ENCODE results near the gene MAP3K5. TPM values are rescaled to one million over a fixed set of nuclear protein-coding genes. Genes with fewer than 3 reads are reported as not detected.
"Not testable (repeated sequence)": the region's sequence is repeated elsewhere in the genome, so short reads cannot be mapped to it uniquely, and the experiment has no call there.

Gene MAP3K5
- total RNA-seq, 1 donor from 2014 or later, result 21.6 TPM

DNA sequence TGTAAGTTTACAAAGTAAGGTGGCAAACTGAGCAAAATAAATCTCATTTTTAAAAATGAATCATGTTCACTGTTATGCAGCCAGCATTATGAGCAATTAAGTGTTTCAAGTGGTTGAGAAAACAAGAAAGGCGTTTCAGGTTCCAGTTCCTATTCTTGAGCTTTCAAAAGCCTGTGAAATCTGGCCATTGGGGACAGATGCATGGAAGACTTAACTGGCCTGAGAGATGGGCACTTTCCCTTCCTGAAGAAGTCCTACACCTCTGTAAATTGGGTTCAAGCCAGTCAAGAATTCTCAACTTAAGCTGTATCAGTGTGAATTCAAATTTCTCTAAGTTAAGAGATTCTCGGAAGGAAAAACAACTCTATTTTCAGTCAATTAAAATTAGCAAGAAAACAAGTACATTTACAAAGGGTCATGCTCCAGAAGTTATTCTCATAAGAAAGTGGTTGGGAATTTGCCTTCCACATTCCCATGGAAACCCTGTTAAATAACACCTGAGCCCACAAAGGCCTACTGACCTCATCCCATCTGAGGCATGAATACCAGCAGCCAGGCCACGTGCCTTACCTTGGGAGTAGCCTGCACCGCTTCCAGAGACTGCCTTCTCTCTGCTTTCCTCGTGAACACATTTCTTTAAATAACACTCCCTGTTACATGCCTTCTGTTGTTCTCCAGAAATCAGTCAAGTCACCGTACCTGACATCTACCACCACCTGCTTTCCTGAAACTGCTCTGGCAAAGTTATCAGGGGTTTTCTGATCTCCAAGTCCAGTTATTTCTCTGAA, 19.4 kb downstream of the MAP3K5 start:
- peak; percentile 97 for DNase-seq (ENCODE audit: low read depth)

DNA sequence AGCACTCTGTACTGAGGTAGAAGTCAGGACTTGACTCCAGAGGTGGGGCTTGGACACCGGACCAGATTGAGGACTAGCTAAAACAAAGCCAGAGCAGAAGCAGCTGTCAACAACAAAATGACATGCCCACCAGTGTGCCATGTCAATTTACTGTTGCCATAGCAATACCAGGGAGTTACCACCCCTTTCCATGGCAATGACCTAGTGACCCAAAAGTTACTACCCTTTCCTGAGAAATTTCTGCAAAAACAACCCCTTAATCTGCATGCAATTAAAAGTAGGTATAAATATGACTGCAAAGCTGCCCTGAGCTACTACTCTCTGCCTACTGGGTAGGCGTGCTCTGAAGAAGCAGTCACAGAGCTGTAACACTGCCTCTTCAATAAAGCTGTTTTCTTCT, 21.0 kb downstream of the MAP3K5 start:
- no peak for DNase-seq (ENCODE audit: low read depth)

DNA sequence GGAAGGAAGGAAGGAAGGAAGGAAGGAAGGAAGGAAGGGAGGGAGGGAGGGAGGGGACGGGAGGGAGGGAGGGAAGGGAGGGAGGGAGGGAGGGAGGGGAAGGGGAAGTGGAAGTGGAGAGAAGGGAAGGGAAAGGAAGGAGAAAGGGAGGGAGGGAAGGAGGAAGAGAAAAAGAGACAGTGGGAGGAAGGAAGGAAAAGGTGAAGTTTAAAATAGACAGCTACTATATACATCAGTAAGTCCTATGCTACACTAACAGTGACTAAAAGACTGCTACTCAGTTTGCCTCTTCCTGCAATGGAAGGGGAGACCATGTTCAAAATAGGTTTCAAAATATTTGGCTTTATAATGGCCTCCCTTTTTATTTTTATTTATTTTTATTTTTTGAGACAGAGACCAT, 22.5 kb downstream of the MAP3K5 start:
- no peak for DNase-seq (ENCODE audit: low read depth)

DNA sequence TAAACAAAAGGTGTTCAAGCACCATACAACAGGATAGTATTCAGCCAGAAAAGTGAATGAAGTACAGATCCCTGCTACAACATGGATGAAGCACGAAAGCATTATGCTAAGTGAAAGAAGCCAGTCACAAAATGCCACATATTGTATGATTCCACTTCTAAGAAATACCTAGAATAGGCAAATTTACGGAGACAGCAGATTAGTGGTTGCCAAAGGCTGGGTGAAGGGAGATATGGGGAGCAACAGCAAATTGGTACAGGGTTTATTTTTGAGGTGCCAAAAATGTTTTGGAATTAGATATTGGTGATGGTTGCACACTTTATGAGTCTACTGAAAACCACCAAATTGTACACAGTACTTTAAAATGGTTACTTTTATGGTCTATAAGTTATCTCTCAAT, 23.2 kb downstream of the MAP3K5 start:
- no peak for DNase-seq (ENCODE audit: low read depth)

DNA sequence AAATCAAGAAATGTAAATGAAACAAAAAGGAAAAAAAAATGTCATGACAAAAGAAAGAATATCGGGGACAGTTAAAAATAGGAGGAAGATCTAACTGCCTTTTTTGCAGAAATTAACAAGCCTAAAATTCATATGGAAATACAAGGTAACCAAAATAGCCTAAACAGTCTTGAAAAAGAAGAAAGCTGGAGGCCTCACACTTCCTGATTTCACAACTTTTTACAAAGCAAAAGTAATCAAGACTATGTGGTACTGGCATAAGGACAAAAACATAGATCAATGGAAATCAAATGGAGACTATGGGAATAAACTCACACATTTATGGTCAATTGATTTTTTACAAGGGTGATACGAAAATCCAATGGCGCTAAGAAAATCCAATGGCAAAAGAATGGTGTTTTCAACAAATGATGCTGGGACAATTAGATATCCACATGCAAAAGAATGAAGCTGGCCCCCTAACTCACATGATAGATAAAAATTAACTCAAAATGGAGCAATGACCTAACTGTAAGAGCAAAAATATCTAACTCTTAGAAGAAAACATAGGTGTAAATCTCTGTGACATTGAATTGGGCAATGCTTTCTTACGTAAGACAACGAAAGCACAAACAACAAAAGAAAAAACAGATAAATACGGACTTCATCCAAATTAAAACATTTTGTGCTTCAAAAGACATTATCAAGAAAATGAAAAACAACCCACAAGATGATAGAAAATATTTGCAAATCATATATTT, 24.5 kb downstream of the MAP3K5 start:
- peak; percentile 71 for DNase-seq (ENCODE audit: low read depth)

DNA sequence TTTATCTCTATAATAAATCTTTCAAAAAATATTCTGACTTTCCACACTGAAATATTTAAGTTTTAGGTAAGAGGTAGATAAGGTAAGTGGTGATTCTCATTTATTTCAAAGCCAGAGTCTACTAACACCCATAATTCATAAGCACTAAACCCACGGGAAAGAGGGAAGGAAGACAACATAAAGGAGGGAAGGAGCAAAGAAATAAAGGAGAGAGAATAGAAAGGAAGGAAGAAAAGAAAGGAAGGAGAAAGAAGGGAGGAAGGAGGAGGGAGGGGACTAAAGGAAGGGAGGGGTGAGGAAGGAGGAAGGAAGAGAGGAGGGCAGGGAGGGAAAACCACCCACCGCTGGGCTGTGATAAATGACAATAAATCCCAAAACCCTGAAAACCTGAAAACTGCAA, 25.2 kb downstream of the MAP3K5 start:
- no peak for DNase-seq (ENCODE audit: low read depth)

DNA sequence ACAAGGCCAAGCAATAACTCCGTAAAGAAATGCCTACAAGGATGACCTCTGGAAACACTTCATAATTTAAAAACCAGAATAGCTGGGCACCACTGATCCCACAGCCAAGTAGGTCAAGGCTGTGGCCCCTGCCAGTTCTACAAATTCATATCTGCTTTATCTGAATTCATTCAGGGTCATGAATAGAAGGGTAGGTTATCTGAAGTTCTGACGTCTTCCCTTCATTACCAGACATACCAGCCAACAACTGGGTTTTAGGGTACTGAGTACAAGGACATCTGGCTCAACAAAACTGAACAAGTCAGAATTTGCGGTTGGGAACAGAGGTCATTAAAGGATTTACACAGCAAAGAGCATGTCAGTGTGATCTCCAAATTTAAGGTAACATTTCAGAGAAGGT, 26.0 kb downstream of the MAP3K5 start:
- DNase-seq (ENCODE audit: low read depth), result no peak

DNA sequence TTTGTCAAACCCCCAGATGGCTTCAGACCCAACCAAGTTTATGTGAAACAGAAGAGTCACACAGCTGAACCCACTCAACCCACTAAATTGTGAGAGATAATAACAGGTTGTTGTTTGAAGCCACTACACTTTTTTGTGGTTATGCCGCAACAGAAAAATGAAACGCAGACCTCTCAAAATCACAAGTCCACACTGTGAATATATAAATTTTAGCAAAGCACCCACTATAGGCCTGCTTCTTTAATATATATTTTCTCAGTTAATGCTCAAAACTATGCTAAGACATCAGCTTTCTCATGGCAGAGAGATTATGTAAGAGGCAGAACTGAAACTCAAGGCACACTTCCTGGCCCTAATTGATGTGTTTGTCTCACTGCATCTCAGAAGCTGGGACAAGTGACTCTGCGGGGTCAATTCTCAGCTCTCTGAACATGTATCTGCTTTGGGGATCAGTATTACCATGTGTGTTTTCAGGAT, 27.7 kb downstream of the MAP3K5 start:
- DNase-seq (ENCODE audit: low read depth), result no peak

DNA sequence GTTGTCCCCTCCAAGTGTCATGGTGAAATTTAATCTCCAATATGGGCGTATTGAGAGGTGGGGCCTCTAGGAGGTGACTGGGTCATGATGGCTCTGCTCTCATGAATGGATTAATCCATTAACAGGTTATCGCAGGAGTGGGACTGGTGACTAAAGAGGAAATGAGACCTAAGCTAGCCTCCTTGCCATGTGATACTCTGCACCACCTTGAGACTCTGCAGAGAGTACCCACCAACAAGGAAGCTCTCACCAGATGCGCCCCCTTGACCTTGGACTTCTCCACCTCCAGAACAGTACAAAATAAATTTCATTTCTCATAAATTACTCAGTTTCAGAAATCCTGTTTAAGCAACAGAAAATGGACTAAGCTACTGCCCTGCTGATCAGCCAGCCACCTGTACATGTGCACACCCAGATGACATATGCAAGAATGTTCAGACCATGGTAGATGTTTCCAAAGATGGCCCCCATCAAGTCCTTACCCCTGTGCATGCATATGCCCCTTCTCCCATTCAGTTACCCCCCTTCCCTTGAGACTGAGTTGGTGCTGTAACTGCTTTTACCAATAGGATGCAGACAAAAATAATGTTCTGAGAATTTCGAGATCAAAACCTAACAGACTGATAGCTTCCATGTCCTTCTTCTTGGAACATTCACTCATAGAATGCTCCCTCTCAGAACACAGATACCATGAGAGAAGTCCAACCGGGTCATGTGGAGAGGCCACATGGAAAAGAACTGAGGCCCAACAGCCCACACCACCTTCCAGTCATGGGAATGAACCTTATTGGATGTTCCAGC, 28.4 kb downstream of the MAP3K5 start:
- DNase-seq (ENCODE audit: low read depth), result no peak

DNA sequence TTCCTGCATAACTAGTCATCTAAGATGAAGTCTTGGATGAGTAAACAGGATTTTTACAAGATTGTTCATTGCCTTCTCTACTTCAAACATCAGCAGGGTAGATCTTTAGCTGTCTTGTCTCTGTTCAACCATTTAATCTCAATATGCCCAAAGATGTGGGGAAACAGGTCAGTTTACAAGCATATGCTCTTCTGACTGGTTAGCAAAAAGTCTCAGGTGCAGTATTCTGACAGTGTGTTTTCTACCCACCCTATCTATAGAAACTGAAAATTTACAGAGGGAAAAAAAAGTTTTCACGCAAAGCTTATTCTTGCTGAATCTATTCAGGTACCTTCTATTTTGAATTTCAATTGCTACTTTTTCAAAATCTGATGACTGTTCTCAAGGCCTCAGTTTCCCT, 29.0 kb downstream of the MAP3K5 start:
- no peak for DNase-seq (ENCODE audit: low read depth)

DNA sequence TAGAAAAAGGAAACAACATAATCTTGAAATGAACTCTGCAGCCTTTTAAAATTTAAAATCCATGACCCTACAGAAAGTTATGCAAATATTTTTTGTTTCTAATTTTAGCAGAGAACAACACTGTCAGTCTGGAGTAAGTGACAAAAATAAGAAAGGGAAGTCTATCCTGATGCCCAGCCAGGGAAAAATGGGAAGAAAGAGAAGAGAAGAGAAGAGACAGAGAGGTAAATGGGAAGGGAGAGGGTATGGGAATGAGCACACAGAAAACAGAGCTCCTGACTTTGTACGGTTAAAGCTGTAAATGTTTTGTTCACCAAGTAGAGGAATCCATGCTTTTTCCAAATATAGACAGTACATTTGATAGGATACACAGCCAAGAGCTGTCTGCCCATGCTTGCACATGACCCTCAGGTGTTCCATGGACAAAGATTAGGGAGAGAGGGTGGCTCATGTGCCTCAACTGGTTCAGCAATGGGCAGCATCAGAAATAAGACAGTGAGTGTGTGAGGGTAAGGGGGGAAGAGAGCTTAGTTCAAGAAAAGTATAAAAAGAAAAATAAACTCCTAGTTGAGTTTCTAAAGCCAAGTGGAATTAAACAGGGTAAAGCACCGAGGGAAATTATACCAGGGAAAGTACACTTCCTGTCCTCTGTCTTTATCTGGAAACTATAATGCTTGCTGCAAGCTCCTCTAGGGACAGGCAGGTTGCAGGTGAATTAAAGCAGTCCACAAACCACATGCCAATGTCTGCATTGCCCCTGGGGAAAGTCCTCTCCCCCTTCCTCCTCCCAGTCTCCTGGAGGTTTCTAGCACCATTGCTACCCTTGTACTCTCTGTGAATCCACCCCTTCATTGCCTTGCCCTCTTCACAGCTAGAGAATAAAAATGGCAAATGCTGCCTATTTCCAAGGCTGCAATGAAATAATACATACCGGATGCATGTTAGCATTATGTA, 30.0 kb downstream of the MAP3K5 start:
- DNase-seq (ENCODE audit: low read depth), result no peak

DNA sequence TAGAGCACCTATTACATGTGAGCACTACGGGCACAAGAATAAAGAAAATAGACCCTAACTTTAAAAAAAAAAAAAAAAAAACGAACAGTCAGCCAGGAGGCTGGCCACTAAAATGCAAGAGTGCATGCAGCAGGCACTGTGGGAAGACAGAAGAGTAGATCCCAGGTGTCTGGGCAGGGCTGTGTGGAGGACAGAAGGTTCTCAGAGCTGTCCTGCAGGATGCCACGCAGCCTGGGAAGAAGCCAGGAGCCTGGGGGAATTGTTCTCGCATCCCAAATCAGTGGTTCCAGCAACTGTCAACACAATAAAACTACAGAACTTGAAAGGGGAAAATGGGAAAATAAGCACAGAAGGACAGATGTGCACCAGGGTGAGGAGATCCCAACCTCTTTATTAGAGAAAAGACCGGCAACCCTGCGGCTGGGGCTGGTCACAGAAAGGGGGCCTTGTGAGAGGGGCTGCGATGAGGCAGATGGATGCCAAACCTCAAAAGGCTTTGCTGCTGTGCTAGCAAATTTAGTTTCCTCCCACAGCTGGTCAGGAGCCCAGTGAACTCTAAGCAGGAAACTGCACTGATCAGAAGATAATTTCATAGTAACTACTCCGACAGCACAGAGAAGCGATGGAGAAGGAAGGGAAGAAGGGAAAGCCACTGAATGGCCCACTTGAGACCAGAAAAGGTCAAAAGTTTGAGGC, 30.9 kb downstream of the MAP3K5 start:
- DNase-seq (ENCODE audit: low read depth), result no peak

DNA sequence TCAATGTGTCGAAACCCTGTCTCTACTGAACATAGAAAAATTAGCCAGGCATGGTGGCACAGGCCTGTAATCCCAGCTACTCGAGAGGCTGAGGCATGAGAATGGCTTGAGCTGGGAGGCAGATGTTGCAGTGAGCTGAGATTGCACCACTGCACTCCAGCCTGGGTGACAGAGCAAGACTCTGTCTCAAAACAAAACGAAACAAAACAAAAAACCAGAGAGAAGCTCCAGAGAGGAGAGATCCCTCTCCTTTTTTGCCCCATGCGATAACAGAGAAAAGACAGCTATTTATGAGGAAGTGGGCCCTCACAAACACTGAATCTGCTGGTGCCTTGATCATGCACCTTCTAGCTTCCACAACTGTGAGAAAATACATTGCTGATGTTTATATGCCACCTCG, 31.5 kb downstream of the MAP3K5 start:
- DNase-seq (ENCODE audit: low read depth), result not testable (repeated sequence)

DNA sequence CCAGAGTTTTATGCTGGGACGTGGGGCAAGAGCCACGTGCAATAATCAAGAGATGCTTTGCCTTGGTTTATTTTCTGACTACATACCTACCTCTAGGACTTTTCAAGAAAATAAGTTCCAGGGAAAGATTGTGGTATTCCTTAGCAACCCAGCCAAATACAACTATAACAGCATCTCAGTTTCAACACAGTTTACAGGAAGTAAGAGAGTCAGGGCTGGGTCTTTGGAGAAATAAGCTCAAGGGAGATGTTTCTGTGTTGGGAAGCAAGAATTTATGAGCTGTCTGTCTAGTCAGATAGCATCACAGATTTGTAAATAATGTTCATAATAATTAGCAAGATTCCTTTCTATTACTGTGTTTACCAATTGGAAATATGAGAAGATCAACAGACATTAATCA, 35.1 kb downstream of the MAP3K5 start:
- peak; percentile 38 for DNase-seq (ENCODE audit: low read depth)

DNA sequence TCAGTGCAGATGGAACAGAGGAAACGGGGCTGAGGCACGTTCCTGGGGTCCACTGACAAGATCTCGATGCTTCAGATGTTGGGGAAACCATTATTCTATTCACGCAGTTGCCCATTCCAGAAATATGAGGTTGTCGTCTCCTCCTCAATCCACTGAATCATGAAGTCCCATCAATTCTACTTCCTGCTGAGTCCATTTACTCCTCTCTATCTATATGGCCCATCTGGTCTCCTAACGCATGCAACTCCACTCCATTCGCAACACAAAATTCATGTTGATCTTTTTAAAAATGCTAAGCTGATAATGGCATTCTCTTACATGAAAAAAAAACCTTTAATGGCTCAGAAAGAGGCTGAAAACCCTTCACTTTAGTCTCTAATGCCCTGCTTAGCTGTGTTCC, 37.5 kb downstream of the MAP3K5 start:
- DNase-seq (ENCODE audit: low read depth), result no peak

DNA sequence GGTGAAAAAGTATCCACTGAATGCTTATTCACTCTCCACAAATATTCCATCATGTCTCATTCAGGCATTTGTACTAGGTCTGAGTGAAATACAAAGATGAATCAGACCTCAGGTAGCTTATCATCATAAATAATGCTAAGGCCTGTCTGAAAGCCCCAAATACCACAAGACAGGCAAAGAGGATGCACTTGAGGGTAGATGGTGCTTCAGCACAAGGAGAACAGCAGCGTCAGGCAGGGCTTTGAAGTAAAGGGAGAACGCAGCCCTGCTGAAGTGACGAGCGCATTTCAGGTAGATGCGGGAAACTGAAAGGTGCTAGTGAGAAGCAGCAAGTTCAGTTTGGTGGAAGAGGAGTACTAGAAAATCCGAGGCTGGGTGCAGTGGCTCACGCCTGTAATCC, 38.7 kb downstream of the MAP3K5 start:
- no peak for DNase-seq (ENCODE audit: low read depth)

DNA sequence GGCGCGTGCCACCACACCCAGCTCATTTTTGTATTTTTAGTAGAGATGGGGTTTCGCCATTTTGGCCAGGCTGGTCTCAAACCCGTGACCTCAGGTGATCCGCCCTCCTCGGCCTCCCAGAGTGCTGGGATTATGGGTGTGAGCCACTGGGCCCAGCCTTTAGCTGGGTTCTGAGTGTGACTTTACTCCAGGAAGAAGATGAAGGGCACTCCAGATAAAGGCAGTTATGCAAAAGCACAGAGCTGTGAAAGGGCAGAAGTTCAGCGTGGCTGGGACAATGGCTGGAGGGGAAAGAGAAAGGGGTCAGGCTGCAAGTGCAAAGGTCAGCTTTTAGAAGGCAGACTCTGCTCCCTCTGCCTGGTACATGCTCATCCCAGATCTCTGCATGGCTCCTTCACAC, 39.7 kb downstream of the MAP3K5 start:
- no peak for DNase-seq (ENCODE audit: low read depth)

DNA sequence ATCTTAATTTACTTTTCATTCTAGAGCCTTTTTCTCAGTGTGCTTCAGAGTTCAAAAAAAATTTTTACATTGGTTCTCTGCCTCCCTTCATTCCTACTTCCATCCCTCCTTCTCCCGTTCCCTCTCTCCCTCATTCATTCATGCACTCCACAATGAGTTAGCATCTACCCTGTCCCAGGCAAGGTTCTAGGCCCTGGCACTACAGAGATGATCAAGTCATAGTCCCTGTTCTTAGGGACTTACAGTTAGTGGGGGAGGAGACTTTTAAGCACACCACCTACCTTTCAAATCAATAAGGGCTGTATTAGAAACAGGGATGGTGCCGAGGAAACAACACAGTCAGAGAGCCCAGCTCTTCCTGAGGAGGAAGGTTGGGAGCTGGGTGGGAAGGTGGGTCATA, 40.3 kb downstream of the MAP3K5 start:
- no peak for DNase-seq (ENCODE audit: low read depth)

DNA sequence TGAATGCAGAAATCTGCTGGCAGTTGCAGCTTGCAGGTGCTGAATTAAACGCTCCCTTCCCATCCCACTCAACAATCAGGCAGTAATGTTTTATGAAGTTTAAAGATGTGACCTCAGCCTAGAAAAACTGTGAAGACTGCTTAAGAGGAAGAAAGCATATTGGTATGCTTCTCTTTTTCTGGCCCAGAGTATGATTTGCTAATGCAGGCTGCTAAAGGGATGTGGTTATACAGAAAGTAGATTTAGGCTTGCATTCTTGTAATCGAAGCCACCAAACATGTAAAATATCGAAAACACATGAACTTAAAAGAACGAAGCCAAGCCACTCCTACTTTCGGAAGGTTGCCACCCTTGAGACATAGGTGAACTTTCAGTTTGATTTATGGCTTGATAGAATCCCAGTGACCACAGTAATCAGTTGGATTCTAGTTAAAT, 40.7 kb downstream of the MAP3K5 start:
- no peak for DNase-seq (ENCODE audit: low read depth)

DNA sequence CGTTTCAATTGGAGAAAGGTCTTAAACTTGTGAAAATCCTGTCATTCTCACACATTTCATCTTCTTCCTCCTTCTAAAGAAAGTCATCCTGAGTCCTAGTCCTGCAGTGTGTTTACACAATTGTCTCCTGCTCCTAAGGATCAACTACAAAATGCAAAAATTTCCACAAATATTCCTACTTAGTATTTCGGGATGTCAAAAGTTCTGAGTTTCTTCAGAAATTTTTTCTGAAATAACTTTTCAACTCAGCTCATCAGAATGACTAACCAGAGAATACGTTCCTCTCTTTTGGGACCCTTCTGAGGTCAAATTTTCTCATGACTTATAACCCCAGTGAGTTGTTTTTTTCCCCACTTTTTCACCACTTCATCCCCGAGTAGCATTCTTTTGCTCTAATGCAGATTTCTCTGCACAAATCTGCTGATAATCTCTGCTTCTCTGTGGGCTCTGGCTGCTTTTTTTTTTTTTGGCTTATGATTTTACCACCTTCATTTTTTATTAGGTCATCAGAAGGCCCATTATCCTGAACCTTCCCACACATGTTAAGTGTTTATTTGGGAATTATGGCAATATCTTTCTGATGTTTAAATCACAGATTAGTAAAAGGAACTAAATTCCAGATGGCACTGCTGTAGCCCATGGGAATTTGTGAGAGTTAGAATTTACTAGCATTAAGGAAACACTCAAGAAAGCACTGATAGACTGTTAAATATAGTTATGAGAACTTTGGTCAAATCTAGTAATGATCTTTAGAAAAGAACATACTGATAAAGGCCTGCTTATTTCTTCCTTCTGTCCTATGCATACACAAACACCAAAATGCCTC, 41.4 kb downstream of the MAP3K5 start:
- no peak for DNase-seq (ENCODE audit: low read depth)

Data from renal cortical epithelial cell (primary cell).